IPS-20b (cell line): ENCODE measurements around the gene CLSTN2.
A peak's percentile ranks its signal among the peaks of the same experiment; 100 is the strongest.
"Not testable (repeated sequence)": the region's sequence is repeated elsewhere in the genome, so short reads cannot be mapped to it uniquely, and the experiment has no call there.

Experiments
- H3K27ac ChIP-seq: one replicate; pipeline ENCODE4 v1.5.1; 2013; ENCODE audit warnings: low read length
- H3K27me3 ChIP-seq: 2 replicates; pipeline ENCODE4 v1.6.1; 2013; ENCODE audit warnings: mild to moderate bottlenecking, low read length, inconsistent platforms; ENCODE audit not compliant: insufficient read depth
- H3K36me3 ChIP-seq: 2 replicates; pipeline ENCODE4 v1.6.1; 2013; ENCODE audit warnings: low read depth, mild to moderate bottlenecking, inconsistent platforms, low read length, moderate library complexity; ENCODE audit not compliant: insufficient read depth
- H3K4me1 ChIP-seq: 2 replicates; pipeline ENCODE4 v1.6.1; 2013; ENCODE audit warnings: mild to moderate bottlenecking, control low read depth, inconsistent platforms, low read length, moderate library complexity; ENCODE audit not compliant: insufficient read depth
- H3K4me3 ChIP-seq: 2 replicates; pipeline ENCODE4 v1.5.1; 2013; ENCODE audit warnings: mild to moderate bottlenecking, low read length, inconsistent platforms
- H3K9ac ChIP-seq: 2 replicates; pipeline ENCODE4 v1.6.1; 2013; ENCODE audit warnings: low read depth, mild to moderate bottlenecking, inconsistent platforms, low read length, moderate library complexity
- H3K9me3 ChIP-seq: 2 replicates; pipeline ENCODE4 v1.6.1; 2013; ENCODE audit warnings: mild to moderate bottlenecking, low read depth, low read length, inconsistent platforms; ENCODE audit not compliant: insufficient read depth

The CLSTN2 gene

DNA sequence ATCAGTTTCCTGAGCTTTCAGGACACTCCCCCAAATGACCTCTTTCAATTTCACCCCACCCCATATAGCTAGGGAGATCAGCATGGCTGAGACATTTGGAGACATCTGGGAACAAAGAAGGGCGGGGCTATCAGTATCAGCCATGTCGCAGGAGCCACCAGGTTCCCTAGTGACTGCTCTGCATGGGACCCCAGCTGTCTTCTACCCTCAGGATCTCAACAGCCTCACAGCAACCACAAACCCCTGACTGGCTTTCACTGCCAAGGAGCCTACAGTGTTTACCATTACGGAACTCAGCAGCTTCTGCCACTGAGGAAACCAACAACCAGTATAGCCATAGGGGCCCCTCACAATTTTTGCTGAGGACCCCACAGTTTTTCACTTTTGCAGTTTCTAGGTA, 473.3 kb downstream of the CLSTN2 start:
- Histone ChIP-seq H3K36me3 (no peaks in the 10 kb centered on the region), H3K27ac (no peak overlapping the region), H3K27me3 (no peaks in the 10 kb centered on the region), H3K4me1 (no peaks in the 10 kb centered on the region), H3K9ac (no peak overlapping the region), H3K9me3 (no peaks in the 10 kb centered on the region; the same call in 1 of the 2 replicates), H3K4me3 (no peak overlapping the region)

DNA sequence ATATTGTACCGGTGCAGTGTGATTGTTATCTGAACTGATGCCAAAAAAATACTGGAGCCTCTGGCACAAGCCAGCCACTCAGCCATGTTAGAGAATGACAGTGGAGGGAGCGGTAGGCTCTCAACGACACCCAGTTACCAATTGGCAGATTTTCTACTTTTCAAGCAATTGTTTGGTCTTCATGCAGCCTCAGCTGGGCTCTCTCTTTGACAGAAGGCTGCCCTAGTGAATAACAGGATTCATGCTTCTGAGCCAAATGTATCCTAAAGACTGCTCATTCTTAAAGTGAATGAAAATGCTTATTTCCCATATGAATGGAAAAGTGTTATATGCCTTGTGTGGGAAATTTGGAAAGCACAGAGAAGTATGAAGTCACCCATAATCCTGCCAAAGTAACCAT, 481.7 kb downstream of the CLSTN2 start:
- Histone ChIP-seq H3K4me1 (no peaks in the 10 kb centered on the region; the same call in 1 of the 2 replicates), H3K27ac (no peak overlapping the region), H3K4me3 (no peak overlapping the region), H3K9ac (no peak overlapping the region), H3K36me3 (no peaks in the 10 kb centered on the region), H3K9me3 (no peaks in the 10 kb centered on the region), H3K27me3 (no peaks in the 10 kb centered on the region)

DNA sequence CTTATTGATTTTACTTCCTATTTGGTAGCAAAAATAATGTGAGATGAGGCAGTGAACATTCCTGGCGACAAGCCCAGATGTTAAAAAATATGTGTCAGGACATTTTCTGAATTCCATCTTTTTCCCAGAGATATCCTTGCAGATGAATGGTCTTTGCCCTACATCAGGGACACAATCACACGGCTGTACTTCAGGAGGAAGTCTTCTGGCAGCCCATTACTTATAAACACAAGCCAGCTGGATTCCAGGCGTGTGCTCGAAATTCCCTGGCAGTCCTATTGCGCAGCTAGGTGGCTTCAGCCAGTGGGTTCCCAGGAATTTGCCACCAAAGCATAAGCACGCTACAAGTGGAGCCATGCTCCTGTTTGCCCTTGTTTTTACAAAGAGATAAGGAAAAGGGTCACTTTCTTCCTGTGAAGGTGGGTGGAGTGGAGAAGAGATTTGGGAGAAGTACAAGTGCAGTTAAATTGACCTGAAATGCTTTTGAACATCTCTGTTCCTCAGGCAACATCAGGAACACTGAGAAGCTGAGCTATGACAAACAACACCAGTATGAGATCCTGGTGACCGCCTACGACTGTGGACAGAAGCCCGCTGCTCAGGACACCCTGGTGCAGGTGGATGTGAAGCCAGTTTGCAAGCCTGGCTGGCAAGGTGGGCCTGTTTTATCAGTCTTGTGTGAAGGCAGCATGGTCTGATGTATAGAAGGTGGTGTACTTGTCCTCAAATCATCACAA, 485.8 kb downstream of the CLSTN2 start:
- Histone ChIP-seq H3K9me3 (no peaks in the 10 kb centered on the region), H3K27me3 (no peaks in the 10 kb centered on the region), H3K36me3 (no peaks in the 10 kb centered on the region), H3K27ac (no peak overlapping the region), H3K4me3 (no peak overlapping the region), H3K4me1 (no peaks in the 10 kb centered on the region; the same call in 1 of the 2 replicates), H3K9ac (no peak overlapping the region)

DNA sequence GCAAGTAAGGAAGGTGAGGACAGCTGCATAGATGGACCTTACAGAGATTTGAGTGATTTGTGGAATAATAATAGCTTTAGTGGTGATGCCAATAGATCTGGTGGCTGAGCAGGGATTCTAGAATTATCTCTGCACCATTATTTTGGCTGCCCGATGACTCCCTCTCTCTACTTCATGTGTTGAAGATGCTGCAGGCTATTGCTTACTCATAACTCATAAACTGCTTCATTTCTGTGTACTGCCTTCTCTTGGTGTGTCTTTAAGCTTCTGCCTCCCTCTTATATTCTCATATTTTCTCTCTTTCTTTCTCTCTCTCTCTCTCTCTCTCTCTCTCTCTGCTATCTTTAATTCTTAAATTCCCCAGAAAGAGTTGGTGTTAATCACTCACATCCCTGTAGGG, 486.9 kb downstream of the CLSTN2 start:
- Histone ChIP-seq H3K9me3 (no peaks in the 10 kb centered on the region), H3K4me3 (no peak overlapping the region), H3K27me3 (no peaks in the 10 kb centered on the region), H3K27ac (no peak overlapping the region), H3K36me3 (no peaks in the 10 kb centered on the region), H3K4me1 (no peaks in the 10 kb centered on the region), H3K9ac (no peak overlapping the region)

DNA sequence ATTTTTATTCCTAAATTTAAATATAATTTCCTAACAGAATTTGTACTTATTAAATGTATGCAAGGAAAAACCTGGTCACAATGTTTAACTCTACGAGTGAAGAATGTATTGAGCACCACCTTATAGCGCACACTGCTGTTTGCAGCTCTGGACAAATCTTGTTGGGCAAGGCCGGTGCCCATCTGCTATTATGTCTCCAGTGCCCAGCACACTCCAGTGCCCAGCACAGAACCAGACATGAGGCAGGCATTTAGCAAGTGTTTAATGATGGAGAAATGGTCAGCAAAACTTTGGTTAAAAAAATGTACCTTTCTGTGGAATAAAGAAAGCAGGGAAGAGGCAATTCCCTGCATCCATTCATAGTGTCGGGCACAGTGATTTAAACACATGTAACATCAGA, 488.2 kb downstream of the CLSTN2 start:
- no peaks in the 10 kb centered on the region for H3K4me1 ChIP-seq
- no peaks in the 10 kb centered on the region for H3K27me3 ChIP-seq
- no peaks in the 10 kb centered on the region for H3K9me3 ChIP-seq
- H3K9ac ChIP-seq: peak overlapping the region; percentile 63; the same call in 1 of the 2 replicates
- H3K27ac ChIP-seq: no peak overlapping the region
- H3K4me3 ChIP-seq: no peak overlapping the region
- H3K36me3 ChIP-seq: no peaks in the 10 kb centered on the region

DNA sequence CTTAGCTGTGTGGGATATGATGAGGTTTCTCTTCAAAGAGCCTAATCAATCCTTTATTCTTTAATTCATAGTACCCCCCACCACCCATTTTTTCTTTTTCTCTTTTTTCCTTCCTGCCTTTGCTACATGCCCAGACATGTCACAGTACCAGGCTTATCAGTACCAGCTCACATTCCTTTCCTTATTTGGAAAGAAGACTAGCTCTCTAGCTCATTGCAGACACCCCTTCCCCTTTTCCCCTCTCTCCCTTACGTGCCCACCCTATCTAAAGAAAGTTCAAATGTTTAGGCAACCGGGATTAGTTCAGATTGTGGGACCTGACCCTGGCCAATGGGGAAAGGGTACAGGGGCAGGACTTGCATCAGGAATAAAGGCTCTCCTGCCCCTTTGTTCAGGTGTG, 488.6 kb downstream of the CLSTN2 start:
- H3K9ac ChIP-seq: peak overlapping the region; percentile 63; the same call in 1 of the 2 replicates
- H3K4me3 ChIP-seq, H3K4me1 ChIP-seq, H3K36me3 ChIP-seq, H3K27me3 ChIP-seq, H3K9me3 ChIP-seq: not testable (repeated sequence)
- peak overlapping the region; percentile 85 for H3K27ac ChIP-seq

DNA sequence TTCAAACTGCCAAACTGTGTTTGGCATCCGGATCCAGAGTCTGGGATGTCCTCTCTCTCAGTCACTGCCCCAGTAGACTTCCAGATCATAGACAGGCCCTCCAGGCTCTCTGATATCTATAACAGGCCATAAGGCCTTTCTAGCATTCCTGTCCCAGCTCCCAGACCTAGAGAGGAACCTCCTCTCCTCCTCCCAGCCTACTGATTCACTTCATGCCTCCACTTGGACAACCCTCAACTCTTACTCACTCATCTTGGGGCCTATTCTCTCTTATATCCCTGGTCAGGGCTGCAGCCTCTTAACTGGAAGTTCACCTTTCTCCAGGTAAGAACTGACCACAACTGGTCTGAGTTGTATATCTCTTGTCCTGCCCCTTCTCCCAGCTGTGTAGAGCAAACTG, 489.2 kb downstream of the CLSTN2 start:
- Histone ChIP-seq H3K27me3 (no peaks in the 10 kb centered on the region), H3K9ac (no peak overlapping the region; the same call in 1 of the 2 replicates), H3K27ac (peak overlapping the region; percentile 85), H3K9me3 (no peaks in the 10 kb centered on the region), H3K36me3 (no peaks in the 10 kb centered on the region), H3K4me3 (no peak overlapping the region), H3K4me1 (0 out of 2 replicates have a peak, but pooled peaks cover 2% of the 10 kb centered on the region)

DNA sequence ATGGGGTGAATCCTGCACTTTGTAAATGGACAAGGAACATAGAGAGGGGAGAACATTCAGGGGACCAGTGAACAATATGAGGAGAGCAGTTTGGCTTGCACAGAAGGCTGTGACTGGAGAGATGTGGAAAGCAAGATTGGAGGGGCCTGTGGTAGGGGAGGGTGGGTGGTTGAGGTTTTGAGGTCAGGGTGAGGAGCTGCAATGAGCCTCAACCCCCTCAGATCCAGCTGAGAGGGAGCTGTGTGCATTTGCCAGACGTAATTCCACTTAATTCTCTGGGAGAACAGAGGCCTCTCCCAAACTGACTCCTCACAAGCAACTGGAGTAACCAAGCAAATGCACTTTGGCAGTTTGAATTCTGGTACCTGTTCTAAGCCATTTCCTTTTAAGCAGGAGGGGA, 489.7 kb downstream of the CLSTN2 start:
- H3K4me3 ChIP-seq: no peak overlapping the region
- H3K4me1 ChIP-seq: 0 out of 2 replicates have a peak, but pooled peaks cover 2% of the 10 kb centered on the region
- no peaks in the 10 kb centered on the region for H3K27me3 ChIP-seq
- H3K9me3 ChIP-seq: no peaks in the 10 kb centered on the region
- no peaks in the 10 kb centered on the region for H3K36me3 ChIP-seq
- no peak overlapping the region for H3K27ac ChIP-seq
- H3K9ac ChIP-seq: no peak overlapping the region

DNA sequence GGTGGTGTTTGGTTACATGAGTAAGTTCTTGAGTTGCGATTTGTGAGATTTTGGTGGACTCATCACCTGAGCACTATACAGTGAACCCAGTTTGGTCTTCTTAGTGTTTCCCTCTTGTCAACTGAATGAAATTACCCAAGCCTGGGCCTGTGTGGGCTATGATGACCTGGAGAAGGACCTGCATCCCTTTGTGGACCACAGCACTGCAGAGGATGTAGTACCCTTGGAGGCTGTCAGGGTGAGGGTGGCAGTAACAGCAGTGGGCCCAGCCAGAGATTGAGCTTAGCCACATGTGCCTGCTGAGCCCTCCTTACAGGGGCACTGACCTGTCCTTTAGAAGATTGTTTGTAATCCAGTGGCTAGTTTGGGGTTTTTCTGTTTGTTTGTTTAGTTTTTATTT, 492.8 kb downstream of the CLSTN2 start:
- H3K36me3 ChIP-seq: no peaks in the 10 kb centered on the region
- 0 out of 2 replicates have a peak, but pooled peaks cover 2% of the 10 kb centered on the region for H3K4me1 ChIP-seq
- H3K9me3 ChIP-seq: no peaks in the 10 kb centered on the region
- no peak overlapping the region for H3K4me3 ChIP-seq
- no peak overlapping the region for H3K9ac ChIP-seq
- H3K27me3 ChIP-seq: no peaks in the 10 kb centered on the region
- no peak overlapping the region for H3K27ac ChIP-seq

DNA sequence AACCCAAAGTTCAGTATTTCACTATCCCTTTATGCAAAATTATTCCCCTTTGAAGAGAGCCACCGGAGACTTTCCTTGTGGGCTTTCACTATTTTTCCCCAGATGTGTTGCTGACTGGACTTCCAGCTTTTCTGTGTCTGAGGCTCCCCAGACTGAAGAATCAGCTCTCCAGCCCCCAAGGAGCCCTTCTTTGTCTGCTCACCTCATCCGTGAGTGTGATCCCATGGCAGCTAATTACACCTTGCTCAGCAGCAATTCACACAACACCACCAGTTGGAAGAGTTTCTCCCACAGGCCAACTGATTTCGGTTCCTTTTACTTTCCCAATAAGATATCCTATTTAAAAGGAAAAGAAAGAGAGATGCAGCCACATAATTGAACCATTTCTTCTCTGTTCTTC, 493.4 kb downstream of the CLSTN2 start:
- Histone ChIP-seq H3K27me3 (no peaks in the 10 kb centered on the region), H3K9ac (no peak overlapping the region), H3K36me3 (no peaks in the 10 kb centered on the region), H3K4me3 (no peak overlapping the region), H3K4me1 (0 out of 2 replicates have a peak, but pooled peaks cover 2% of the 10 kb centered on the region), H3K27ac (no peak overlapping the region), H3K9me3 (no peaks in the 10 kb centered on the region)

DNA sequence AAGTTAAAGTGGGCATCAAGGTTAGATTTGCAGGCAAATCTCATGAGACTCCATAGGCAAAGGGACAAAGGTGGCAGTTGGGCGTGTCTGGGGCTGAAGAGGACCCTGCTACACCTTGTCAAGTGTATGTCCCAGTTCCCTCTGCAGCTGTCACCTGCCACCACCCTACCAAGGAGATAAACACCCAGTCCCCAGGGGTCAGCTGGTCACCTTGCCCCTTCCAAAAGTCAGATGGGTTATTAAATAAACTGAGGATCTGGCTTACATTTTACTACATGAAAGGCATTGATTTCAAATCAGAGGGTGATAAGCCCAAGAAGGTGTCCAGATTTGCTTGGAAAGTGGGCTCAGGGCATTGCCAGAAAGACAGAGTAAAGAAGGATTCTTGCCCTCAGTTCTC, 494.8 kb downstream of the CLSTN2 start:
- Histone ChIP-seq H3K9me3 (no peaks in the 10 kb centered on the region), H3K27me3 (no peaks in the 10 kb centered on the region), H3K27ac (no peak overlapping the region), H3K4me1 (0 out of 2 replicates have a peak, but pooled peaks cover 2% of the 10 kb centered on the region), H3K9ac (no peak overlapping the region), H3K36me3 (no peaks in the 10 kb centered on the region), H3K4me3 (no peak overlapping the region)

DNA sequence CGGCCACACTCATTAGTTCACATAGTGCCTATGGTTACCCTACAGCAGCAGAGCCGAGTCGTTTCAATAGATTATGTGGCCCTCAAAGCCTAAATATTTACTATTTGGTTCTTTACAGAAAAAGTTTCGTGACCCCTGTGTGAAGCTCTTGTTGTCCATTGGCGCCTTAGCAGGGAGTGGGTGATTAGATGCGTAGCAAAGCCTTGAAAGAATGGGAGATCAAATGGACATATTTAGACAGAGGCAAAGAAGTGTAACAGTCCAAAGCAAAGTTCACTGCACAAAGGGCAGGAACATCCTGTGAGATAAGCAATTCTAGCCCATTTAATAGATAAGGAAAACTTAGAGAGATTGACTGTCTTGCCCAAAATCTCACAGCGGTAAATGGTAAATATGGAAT, 495.5 kb downstream of the CLSTN2 start:
- Histone ChIP-seq H3K9ac (no peak overlapping the region), H3K27ac (no peak overlapping the region), H3K27me3 (no peaks in the 10 kb centered on the region), H3K4me3 (no peak overlapping the region), H3K9me3 (no peaks in the 10 kb centered on the region), H3K36me3 (no peaks in the 10 kb centered on the region), H3K4me1 (0 out of 2 replicates have a peak, but pooled peaks cover 2% of the 10 kb centered on the region)
